HepG2 (cell line): ENCODE measurements around the gene SHANK2. TPM values are rescaled to one million over a fixed set of nuclear protein-coding genes. Genes with fewer than 3 reads are reported as not detected.

Source experiments
- CHD2 ChIP-seq: IDR thresholded peaks from 2 replicates; pipeline ENCODE4 v1.6.1; 2011; ENCODE audit warnings: low read depth, low read length, improper control_type of control experiment
- MLLT10 ChIP-seq: sonication (generic); formaldehyde crosslinking; IDR thresholded peaks from 2 replicates; pipeline ENCODE4 v1.4.0; 2020; ENCODE audit warnings: missing genetic modification reagents
- RBM22 ChIP-seq: fragments of 200-400 bp; formaldehyde crosslinking; optimal IDR thresholded peaks from 2 replicates; pipeline ENCODE3; 2017; ENCODE audit warnings: mild to moderate bottlenecking, low read length, moderate library complexity
- SRF ChIP-seq: IDR thresholded peaks from 2 replicates; pipeline ENCODE4 v1.6.1; 2011; ENCODE audit warnings: mild to moderate bottlenecking, low read depth, low read length, moderate library complexity
- TEF ChIP-seq: sonication (generic); formaldehyde crosslinking; IDR thresholded peaks from 2 replicates; pipeline ENCODE4 v1.5.0; 2020; ENCODE audit warnings: missing genetic modification reagents
- ZBTB40 ChIP-seq, 2 experiments: fragments of 450-650 bp in 1 of 2; sonication (generic) in 1 of 2; formaldehyde crosslinking in 1 of 2; IDR thresholded peaks; 2 replicates each; pipeline versions ENCODE4 v1.6.1 to v1.8.0; 2016 to 2022; ENCODE audit warnings: antibody characterized with exemption in 1 of 2, mild to moderate bottlenecking in 1 of 2, missing genetic modification reagents in 1 of 2
- polyA plus RNA-seq, 8 experiments: library from polyadenylated mRNA; depleted of rRNA in 3 of 8; stranded (reverse) in 7 of 8; unstranded in 1 of 8; fragments of >200 nt; fragmentation: Illumina TruSeq in 4 of 8; extraction: Trizol in 4 of 8; gene quantifications; 2 replicates each; pipeline versions ENCODE4 v1.2.1 to v1.2.3, GENCODE V29; 2011 to 2016; ENCODE audit warnings: low read depth in 4 of 8, missing spikeins in 1 of 8, mixed read lengths in 1 of 8; ENCODE audit not compliant: insufficient read depth in 1 of 8
- total RNA-seq, 5 experiments: library from RNA; depleted of rRNA; stranded (reverse); fragments of >200 nt; fragmentation: Illumina TruSeq; extraction: Trizol; gene quantifications; 2 replicates each; pipeline ENCODE4 v1.2.3, GENCODE V29; 2016; ENCODE audit warnings: low read depth in 1 of 5

Gene SHANK2
- total and polyA plus RNA-seq, 2 of the 13 experiments (the other 11 are each of a cell fraction or from before 2014, with no cell fraction given), result 10.2 to 13.0 TPM

GRCh38 chr11:71218789-71219499, 33.4 kb downstream of the SHANK2 start (continued):
- TF ChIP-seq ZBTB40 (IDR thresholded peaks at IDR 0.05) (no peak), ZBTB40 (CRISPR knock-in tag; IDR thresholded peaks at IDR 0.05) (peak; percentile 94), CHD2 (no peak), RBM22 (peak; percentile 20), SRF (no peak), MLLT10 (no peak), TEF (CRISPR knock-in tag) (no peak)
